ENCODE data around the gene LCORL.
"Not testable (repeated sequence)": the region's sequence is repeated elsewhere in the genome, so short reads cannot be mapped to it uniquely, and the experiment has no call there.

Gene LCORL
- 10.4 to 20.8 reads per million in 2 donors for total RNA-seq

DNA sequence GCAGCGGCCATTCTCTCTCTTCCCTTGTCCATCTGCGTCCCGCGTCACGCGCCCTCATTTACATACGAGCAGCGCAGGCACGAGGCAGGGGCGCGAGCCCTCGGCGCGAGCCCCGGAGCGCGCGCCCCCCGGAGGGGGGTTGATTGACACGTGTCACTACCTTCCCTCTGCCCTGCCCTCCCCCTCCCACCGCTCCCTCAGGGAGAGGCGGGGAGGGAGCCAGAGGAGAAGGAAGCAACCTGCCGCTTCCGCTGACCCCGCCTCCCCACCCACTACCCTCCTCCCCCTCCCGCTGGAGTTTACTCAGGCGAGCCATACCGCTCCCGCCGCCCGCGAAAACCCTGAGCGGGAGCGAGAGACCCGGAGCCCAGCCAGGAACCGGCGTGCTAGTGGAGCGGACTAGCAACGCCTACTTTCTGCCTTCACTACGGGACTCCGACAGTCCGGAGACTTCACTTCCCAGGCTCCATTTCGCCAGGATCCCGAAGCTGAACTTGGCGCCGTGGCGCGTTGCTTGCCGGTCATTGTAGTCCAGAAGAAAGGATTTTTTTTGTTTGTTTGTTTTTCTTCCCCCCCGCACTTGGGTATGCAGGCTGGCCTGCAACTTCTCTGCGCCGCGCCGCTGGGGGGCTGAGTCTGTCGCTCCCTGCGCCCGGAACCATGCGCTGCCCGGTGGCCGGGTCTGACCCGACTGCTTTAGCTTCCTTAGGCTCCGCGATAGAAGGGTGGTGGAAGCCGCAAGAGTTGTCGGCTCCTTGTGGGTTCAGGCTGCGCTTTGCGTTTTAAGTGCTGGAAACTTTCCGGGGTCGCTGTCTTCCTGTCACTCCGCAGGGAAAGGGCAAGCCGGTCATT lies at the start of gene LCORL:
LCORL (minus strand) TSS at position 36 of the 852 bp plus-strand sequence; CDS start at position 32, 4 bp downstream.
- peak; percentile 73 for DNase-seq

GRCh38 chr4:18069810-18070209 lies 48.3 kb upstream of the LCORL start:
- DNase-seq: no peak

DNA sequence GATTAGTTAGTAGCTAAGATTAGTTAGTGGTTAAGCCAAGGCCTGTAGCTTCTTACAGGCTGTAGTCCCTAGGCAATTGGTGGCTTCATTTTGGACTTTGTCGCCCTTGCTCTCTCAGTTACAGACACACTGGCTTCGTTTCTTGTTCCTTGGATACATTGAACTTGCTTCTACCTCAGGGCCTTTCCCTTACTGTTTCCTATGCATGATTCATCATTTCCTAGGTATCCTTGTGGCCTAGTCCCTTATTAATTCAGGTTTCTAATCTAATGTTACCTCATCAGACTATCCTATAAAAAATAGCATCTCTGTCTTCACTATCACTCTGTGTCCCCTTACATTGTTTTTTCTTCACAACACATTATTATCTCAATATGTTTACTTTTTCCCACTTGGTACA lies 45.5 kb upstream of the LCORL start:
- no peak for DNase-seq

- no peak for DNase-seq
These were observed 41.5 kb upstream of the LCORL start for GRCh38 chr4:18063079-18063478.

DNA sequence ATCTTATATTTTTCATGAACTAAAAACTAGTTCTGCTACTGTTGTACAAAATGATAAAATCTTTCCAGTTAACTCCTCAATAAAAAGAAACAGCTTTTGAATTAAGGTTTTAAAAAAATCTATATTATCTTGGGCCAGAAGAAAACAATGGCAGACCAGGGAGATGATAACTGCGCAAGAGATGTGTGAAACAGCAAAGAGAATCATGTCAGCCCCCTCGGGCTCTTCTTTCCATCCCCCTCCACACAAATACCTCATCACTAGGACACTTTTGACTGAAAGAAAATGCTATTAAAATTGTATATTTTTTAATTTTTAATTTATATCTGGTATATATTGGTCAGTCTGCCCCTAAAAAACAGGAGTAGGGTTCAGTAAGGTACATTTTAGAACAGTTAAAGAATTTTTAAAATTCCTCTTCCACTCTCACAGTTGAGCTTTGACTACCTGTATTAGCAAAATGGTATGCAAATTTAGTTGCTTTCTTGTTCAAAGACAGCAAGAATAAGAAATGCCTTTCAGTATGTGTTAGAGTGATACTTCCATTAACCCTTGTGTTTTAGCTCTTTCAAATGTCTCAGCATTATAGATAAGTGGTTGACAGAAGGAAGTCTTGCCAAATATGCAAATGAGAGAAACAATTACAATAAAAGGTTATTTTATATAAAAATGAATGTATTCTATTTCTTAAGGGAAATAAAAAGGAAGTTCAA lies 36.4 kb upstream of the LCORL start:
- DNase-seq: no peak

DNA sequence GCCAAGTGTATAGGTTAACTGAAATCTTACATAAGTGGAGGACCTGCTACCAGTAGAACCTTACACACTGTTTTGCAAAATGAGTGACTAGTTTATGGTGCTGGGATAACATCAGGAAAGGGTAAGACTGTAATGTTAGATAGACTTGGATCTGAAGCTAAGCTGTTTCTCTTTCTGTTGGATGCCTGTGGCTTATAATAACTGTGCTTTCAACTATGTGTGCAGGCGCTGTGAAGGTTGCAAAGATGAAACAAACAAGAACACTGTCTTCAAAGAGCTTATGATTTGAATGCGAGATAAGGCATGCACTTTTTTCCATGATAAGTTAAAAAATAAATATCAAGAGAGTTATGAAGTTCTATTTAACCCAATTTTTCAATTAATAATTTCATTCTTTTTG lies 34.5 kb upstream of the LCORL start:
- no peak for DNase-seq

DNA sequence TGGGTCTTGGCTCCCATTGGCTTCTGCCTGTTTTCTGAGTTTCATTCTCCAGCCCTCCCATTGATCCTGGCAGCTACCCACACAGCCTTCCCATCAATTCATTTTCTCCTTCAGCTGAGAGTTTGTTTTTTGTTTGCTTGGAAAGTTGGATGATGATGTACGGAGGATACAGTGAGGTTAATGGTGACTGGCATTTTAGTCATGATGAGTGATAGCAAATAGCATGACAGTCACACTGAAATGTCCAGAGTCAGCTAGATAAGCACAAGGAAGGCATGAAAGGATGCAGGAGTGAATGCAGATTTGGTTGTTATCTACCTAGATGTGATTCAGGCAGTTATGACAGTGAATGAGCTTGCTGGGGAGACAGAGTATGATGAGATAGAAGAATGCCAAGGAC lies 30.6 kb upstream of the LCORL start:
- DNase-seq: no peak

GRCh38 chr4:18051281-18051680 lies 29.7 kb upstream of the LCORL start:
- DNase-seq: no peak

GRCh38 chr4:18050448-18050847 lies 28.9 kb upstream of the LCORL start:
- DNase-seq: no peak

DNA sequence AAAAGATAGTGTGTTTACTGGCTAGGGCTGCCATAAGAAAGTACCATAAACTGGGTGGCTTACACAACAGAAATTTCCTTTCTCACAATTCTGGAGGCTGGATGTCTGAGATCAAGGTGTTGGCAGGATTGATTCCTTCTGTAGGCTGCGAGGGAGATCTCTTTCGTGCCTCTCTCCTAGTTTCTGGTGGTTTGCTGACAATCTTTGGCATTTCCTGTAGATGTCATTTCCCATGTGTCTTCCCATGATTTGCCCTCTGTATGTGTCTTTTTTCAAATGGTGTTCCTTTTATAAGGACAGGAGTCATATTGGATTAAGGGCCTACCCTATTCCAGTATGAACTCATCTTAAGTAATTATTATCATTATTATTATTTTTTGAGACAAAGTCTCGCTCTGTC lies 27.9 kb upstream of the LCORL start:
- DNase-seq: no peak

- no peak for DNase-seq
These were observed 21.2 kb upstream of the LCORL start for GRCh38 chr4:18042754-18043153.

DNA sequence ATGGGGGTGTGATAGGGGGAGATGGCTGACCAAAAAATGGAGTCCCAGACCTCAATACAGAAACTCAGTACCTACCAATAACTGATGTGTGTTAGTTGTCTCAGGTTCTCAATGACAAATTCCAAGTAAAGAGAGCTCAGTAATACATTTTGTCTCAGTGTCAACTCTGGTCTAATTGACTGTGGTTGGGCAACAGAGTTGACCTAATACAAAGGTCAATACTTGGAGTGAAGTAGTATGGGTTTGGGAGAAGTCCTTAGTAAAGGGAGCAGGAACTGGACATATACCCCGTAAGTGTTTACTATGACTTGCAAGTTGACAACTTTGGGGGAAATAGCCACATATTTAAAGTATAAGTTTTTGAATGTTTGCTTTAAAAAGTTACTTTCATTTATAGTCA lies 20.5 kb upstream of the LCORL start:
- DNase-seq: no peak

DNA sequence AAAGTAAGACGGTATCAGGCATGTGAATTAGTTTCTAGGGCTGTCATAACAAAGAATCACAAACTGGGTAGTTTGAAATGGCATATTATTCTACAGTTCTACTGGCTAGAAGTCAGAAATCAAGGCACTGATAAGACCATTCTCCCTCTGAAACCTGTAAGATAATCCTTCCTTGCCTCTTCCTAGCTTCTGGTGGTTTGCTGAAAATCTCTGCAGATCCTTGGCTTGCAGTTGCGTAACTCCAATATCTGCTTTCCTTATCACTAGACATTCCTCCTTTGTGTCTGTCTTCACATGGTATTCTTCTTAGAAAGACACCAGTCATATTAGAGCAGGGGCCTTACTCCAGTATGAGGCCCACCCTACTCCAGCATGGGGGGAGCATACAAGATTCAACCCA lies 19.6 kb upstream of the LCORL start:
- no peak for DNase-seq

- DNase-seq: no peak
These were observed 17.6 kb upstream of the LCORL start for GRCh38 chr4:18039113-18039512.

GRCh38 chr4:18036369-18036768 lies 14.8 kb upstream of the LCORL start:
- DNase-seq: not testable (repeated sequence)

DNA sequence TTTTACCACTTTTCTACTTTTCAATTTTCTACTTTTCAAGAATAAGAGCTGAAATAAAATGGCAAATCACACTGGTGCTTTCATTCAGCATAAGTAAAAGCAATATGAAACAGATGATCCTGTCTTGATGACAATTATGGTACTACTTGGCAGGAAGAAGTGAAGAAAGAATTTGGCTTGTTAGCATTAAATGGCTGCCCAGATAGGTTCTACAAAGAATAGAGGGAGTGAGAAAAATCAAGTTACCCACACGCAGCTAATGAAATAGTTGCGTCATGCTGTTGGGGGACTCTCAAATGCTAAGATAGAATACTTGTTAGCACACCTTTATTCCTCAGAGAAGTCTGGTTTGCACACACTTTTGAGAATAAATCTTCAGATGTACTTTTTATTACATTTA lies 12.5 kb upstream of the LCORL start:
- DNase-seq: no peak

DNA sequence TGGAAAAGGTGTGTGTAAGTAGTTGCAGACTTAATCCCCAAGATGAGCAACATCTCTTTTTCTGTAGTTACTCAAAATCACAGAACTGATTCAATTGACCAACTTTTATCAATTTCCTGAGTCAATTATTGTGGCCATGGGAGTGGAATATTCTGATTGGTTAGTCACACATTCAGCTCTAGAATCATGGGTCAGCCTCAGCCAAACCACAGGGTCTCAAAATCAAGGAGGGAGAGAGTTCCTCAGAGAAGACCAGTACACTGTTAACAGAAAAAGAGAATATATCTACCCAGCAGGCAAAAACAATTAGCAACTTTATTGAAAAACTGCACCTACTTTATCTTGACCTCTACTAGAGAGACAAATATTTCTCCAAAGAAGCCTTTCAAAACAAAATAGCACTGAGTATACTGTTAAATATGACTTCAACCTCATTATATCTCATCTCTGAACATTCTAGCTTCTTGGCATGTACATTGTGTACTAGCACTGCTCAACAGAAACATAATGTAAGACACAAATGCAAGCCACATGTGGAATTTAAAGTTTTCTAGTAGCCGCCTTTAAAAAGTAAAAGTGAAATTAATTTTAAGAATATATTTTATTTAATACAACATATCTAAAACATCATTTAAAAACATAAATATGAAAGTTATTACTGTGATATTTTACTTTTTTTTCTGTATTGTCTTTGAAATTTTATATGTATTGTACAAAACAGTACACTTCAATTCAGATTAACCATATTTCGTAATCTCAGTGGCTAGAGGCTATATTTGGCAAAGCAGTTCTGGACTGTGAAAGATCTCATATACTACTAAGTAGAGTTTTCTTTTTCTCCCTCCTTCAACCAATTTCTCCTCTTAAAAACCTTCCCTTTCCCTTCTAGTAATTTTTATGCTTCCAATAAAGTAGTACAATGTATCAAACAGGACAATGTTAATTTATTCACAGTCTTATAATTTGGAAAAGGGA lies 11.8 kb upstream of the LCORL start:
- no peak for DNase-seq

DNA sequence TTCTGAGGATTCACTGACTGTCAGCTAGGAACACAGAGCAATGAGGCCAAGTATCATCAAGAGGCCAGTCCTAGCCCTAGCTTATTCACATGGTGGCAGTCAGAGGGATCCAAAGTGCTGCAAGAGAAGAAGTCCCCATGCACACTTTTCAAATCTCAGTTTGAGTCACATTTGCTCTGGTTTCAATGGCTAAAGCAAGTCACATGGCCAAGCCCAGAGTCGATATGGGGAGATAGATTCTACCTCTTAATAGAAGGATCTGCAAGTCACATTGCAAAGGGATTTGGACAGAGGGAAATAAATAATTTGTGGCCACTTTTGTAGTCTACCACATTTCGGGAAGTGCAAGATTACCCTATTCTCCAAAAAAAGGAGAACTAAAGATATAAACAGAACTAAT lies 3.7 kb upstream of the LCORL start:
- DNase-seq: no peak

- DNase-seq: no peak
These were observed 1.1 kb upstream of the LCORL start for GRCh38 chr4:18022572-18023050.

DNA sequence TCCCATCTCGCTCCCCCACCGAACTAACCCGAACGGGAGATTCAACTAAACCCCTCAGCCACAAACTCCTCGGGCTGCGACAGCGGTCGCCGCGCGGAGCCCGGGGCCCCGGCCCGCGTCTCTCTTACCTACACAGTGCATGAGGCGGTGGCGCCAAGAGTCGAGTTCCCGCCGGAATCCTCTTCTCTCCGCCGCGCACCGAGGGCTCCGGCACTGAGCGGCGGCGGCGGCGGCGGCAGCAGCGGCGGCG lies 160 bp downstream of the LCORL start:
- no peak for DNase-seq

DNA sequence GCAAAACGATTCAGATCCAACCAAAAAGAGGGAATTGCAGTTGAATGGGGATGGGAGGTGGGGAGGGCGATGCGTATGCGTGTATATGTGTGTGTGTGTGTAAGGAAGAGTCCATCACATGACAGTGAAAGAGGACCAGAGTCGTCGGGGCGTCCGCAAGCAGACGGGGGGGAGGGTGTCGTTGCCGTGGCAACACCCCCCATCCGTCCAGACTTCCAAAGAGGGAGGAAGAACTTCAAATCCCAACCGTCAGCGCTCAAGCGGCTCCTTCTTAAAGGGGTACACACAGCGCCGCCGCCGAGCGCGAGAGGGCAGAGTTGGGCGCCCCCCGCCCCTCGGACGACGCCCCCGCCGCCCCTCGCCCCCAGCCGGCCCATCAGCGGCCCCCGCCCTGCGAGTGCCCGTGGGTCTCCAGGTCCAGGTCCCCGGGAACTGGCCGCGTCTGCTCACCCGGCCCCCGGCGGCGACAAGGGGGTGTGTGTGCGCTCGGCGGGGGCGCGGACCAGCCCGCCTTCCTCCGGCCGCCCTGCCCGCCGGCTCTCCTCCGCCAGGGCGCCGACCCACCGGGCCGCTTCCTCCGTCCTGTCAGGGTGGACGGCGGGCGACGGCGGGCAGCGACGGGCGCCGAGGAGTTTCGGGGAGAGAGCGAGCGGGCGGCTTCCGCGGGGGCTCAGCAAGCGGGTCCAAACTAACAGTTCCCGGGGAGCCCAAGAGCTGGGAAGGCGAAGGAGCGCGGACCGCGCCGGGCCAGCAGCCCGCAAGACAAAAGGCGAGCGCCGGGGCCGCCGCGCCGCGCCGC lies 685 bp downstream of the LCORL start:
- DNase-seq: peak; percentile 25

DNA sequence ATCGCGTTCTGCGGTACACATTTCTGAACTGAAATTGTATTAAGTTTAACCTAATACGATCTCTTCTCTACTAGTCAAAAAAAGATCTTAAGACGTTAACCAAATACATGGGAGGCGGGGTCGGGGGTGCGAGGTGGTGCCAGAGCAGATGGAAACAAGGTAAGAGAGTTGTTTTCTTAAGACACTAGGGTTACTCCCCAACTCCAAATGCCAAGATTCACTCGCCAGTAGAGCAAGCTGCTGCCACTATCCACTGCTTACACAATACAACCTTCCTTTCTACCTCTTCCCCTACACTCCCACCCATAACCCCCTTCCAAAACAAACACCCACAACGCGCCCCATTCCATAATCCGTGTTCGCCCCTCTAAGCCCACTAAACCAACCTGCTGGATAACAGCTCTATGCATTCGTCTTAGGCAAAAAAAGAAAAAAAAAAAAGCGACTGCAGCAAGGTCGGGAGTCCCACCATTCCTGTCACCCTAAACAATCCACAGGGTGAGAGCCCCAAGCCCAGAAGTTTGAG lies 1.3 kb downstream of the LCORL start:
- no peak for DNase-seq

All from T-helper 9 cell (primary cell).